ENCODE results near the gene SYNPR. TPM values are rescaled to one million over a fixed set of nuclear protein-coding genes. Genes with fewer than 3 reads are reported as not detected.

Gene SYNPR
- total RNA-seq, 3 donors from 2014 or later = not detected

DNA sequence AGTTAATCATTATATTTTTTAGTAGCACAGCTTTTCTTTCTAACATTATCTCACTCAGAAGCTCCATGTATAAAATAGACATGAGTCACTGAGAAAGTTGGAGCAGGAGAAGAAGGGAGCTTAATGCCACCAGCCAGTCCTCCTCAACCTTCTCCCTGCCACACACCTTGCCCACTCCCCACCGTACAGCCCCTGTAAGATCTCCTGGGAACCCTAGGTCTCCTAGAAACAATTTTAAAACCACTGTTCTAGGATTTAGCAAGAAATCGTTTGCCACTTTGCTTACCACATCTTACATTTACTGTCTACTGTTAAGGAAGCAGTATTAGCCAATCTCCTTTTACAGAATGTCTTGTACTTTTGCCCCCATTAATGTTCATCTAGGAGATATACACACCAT is 204.2 kb downstream of the SYNPR start:
- no peaks in the 10 kb centered on the region for H3K9me3 ChIP-seq
- TF ChIP-seq, protein P1, sequence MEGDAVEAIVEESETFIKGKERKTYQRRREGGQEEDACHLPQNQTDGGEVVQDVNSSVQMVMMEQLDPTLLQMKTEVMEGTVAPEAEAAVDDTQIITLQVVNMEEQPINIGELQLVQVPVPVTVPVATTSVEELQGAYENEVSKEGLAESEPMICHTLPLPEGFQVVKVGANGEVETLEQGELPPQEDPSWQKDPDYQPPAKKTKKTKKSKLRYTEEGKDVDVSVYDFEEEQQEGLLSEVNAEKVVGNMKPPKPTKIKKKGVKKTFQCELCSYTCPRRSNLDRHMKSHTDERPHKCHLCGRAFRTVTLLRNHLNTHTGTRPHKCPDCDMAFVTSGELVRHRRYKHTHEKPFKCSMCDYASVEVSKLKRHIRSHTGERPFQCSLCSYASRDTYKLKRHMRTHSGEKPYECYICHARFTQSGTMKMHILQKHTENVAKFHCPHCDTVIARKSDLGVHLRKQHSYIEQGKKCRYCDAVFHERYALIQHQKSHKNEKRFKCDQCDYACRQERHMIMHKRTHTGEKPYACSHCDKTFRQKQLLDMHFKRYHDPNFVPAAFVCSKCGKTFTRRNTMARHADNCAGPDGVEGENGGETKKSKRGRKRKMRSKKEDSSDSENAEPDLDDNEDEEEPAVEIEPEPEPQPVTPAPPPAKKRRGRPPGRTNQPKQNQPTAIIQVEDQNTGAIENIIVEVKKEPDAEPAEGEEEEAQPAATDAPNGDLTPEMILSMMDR (IDR thresholded peaks at IDR 0.05) = no peak
- TF ChIP-seq POLR2A (IDR thresholded peaks at IDR 0.05) = no peak
- no peak for TF ChIP-seq POLR2AphosphoS5 (IDR thresholded peaks at IDR 0.05)
- H3K4me1 ChIP-seq = no peaks in the 10 kb centered on the region
- no peaks in the 10 kb centered on the region for H3K27me3 ChIP-seq
- DNase-seq (ENCODE audit: low spot score in 2 of 2) = no peak
- intact Hi-C loops (cut with DNase I; ENCODE audit: low total_unique reads) = no loop called here
- H3K36me3 ChIP-seq = no peaks in the 10 kb centered on the region
- no peak overlapping the region for H3K4me3 ChIP-seq
- no peak overlapping the region for H3K27ac ChIP-seq

DNA sequence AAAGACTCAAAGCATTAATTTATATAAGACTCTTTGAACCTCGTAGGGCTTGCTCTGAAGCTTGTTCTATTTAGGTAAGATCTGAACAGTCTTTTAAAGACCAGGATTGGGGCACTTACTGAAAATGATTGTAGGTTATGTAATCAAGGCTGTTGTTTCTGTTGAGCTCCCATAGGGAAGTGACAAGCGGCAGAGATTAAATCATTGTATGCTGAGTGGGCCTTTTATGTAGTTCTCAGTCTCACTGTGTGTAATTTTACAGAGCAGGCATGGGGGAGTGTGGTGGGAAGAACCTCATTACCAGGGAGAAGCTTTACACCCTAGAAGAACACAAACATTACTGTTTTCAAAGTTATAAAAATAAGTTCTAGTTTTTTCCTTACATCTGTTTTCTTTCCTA is 214.4 kb downstream of the SYNPR start:
- intact Hi-C loops (cut with DNase I; ENCODE audit: low total_unique reads) = no loop called here
- TF ChIP-seq POLR2A (IDR thresholded peaks at IDR 0.05) (no peak), POLR2AphosphoS5 (IDR thresholded peaks at IDR 0.05) (no peak)
- TF ChIP-seq, protein P1 (IDR thresholded peaks at IDR 0.05) = no peak
- no peak overlapping the region for H3K4me3 ChIP-seq
- no peaks in the 10 kb centered on the region for H3K36me3 ChIP-seq
- no peaks in the 10 kb centered on the region for H3K4me1 ChIP-seq
- H3K9me3 ChIP-seq = no peaks in the 10 kb centered on the region
- no peak for DNase-seq (ENCODE audit: low spot score in 2 of 2)
- no peak overlapping the region for H3K27ac ChIP-seq
- H3K27me3 ChIP-seq = no peaks in the 10 kb centered on the region

DNA sequence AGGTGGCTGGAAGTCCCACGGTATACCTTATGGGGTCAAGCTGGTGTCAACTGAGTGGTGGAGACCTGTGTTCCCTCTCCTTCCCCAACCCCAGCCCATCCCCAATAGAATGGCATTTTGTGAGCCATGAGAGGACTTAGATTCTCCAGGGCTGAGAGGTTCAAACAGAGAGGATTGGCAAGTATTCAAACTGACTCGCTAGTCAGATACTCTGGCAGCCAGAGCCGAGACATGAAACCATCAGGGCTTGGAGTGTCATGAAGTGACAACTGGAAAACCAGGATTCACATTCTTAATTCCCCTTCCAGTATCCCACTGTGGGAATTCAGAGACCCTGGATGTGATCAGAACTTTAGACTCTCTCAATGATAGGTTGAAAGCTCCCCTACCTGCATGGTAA is 215.0 kb downstream of the SYNPR start:
- Histone ChIP-seq H3K27me3 (no peaks in the 10 kb centered on the region), H3K4me1 (no peaks in the 10 kb centered on the region), H3K9me3 (no peaks in the 10 kb centered on the region), H3K36me3 (no peaks in the 10 kb centered on the region), H3K27ac (no peak overlapping the region), H3K4me3 (no peak overlapping the region)
- no peak for TF ChIP-seq POLR2AphosphoS5 (IDR thresholded peaks at IDR 0.05)
- TF ChIP-seq, protein P1 (IDR thresholded peaks at IDR 0.05) = no peak
- TF ChIP-seq POLR2A (IDR thresholded peaks at IDR 0.05) = no peak
- no peak for DNase-seq (ENCODE audit: low spot score in 2 of 2)
- intact Hi-C loops (cut with DNase I; ENCODE audit: low total_unique reads) = no loop called here

DNA sequence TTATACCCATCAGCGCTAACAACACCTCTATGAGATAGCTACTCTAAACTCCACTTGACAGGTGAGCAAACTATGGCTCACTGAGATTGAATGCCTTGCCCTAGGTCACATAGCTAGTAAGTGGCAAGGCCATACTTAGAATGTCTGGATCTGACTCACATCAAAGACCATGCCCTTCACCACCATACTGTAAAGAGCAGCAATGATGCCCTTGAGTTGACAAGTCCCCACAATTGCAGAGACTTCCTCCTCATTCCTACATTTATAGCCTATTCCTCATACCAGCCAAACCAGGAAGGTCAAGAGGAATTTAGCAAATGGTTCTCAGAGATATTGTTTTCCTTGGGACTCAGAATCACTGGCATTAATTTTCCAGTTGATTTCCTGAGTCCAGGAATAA is 216.5 kb downstream of the SYNPR start:
- no peak for DNase-seq (ENCODE audit: low spot score in 2 of 2)
- Histone ChIP-seq H3K27me3 (no peaks in the 10 kb centered on the region), H3K27ac (no peak overlapping the region), H3K9me3 (no peaks in the 10 kb centered on the region), H3K36me3 (no peaks in the 10 kb centered on the region), H3K4me1 (no peaks in the 10 kb centered on the region), H3K4me3 (no peak overlapping the region)
- TF ChIP-seq POLR2AphosphoS5 (IDR thresholded peaks at IDR 0.05) = no peak
- TF ChIP-seq, protein P1 (IDR thresholded peaks at IDR 0.05) = no peak
- TF ChIP-seq POLR2A (IDR thresholded peaks at IDR 0.05) = no peak
- intact Hi-C loops (cut with DNase I; ENCODE audit: low total_unique reads) = no loop called here

DNA sequence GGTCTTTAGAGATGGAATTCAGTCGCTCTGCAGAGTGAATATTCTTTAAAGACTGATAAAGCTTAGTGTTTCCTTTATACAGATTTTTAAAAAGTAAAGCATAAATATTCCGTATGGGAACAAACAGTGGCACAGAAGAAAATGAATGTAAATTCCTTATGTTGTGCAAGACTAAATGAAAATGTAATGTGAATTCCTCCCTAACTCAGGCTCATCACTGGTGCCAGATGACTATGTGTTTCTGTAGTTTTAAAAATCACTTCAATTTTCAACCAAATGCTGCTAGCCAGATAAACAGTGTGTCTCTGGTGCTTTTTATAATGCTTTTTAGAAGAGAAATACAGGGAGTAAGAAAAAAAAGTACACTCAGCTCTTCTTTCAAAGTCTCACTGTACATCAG is 219.5 kb downstream of the SYNPR start:
- Histone ChIP-seq H3K27ac (no peak overlapping the region), H3K4me1 (no peaks in the 10 kb centered on the region), H3K27me3 (no peaks in the 10 kb centered on the region), H3K9me3 (no peaks in the 10 kb centered on the region), H3K4me3 (no peak overlapping the region), H3K36me3 (no peaks in the 10 kb centered on the region)
- intact Hi-C loops (cut with DNase I; ENCODE audit: low total_unique reads) = no loop called here
- no peak for DNase-seq (ENCODE audit: low spot score in 2 of 2)
- TF ChIP-seq, protein P1 (IDR thresholded peaks at IDR 0.05) = no peak
- TF ChIP-seq POLR2AphosphoS5 (IDR thresholded peaks at IDR 0.05) (no peak), POLR2A (IDR thresholded peaks at IDR 0.05) (no peak)
